Panc1 (cell line): Measurements from ENCODE around the gene NFYC. TPM values are rescaled to one million over a fixed set of nuclear protein-coding genes. Genes with fewer than 3 reads are reported as not detected.

Experiments used
- ATAC-seq: fragments of 200-7000 bp; cut with Tn5 transposase; 2 replicates; pipeline ENCODE4 v1.9.1; 2020; ENCODE audit warnings: mild to moderate bottlenecking, moderate library complexity
- BruUV-seq: library from RNA; stranded (reverse); fragments of 400-500 nt; replicated peaks from 2 replicates; lab custom pipeline; 2021; lab: Mats Ljungman, UMichigan
- CTCF ChIA-PET: fragments of 300-600 bp; sonication (Branson Sonifier 250); formaldehyde crosslinking; loops from one replicate; lab custom pipeline; 2022; ENCODE audit warnings: antibody characterized with exemption; lab: Charles Lee
- POLR2A ChIA-PET: fragments of 300-600 bp; sonication (Branson Sonifier 250); formaldehyde crosslinking; loops from one replicate; lab custom pipeline; 2022; ENCODE audit warnings: antibody characterized with exemption; lab: Charles Lee
- DNase-seq: peaks from one replicate; pipeline ENCODE4 v3.0.0-alpha.2; 2010; ENCODE audit warnings: low read depth, low spot score
- H3K27ac ChIP-seq: 2 replicates; pipeline ENCODE4 v1.5.1; 2011; ENCODE audit warnings: mild to moderate bottlenecking, low read length, inconsistent platforms
- H3K27me3 ChIP-seq: fragments of 200-500 bp; sonication (Bioruptor generic); 2 replicates; pipeline ENCODE4 v1.6.0; 2014; ENCODE audit warnings: low read length, inconsistent platforms; ENCODE audit not compliant: control insufficient read depth, insufficient read depth
- H3K36me3 ChIP-seq: fragments of 200-500 bp; sonication (Bioruptor generic); 2 replicates; pipeline ENCODE4 v1.5.1; 2014; ENCODE audit warnings: inconsistent platforms, mild to moderate bottlenecking, low read length, moderate library complexity; ENCODE audit not compliant: control insufficient read depth, insufficient read depth
- H3K4me1 ChIP-seq: 2 replicates; pipeline ENCODE4 v1.5.1; 2011; ENCODE audit warnings: inconsistent platforms, mild to moderate bottlenecking, low read length, moderate library complexity; ENCODE audit not compliant: control insufficient read depth, insufficient read depth
- H3K4me3 ChIP-seq, 2 experiments: 2 replicates each; pipeline ENCODE4 v1.5.1; 2011 to 2012; ENCODE audit warnings: low read depth in 2 of 2, low read length in 2 of 2, mild to moderate bottlenecking in 2 of 2, inconsistent platforms in 1 of 2, moderate library complexity in 1 of 2
- H3K9me3 ChIP-seq: fragments of 200-500 bp; sonication (Bioruptor generic); 2 replicates; pipeline ENCODE4 v1.5.1; 2014; ENCODE audit warnings: low read depth, mild to moderate bottlenecking, inconsistent platforms, low read length, moderate library complexity; ENCODE audit not compliant: control insufficient read depth, insufficient read depth
- CTCF ChIP-seq: fragments of 450-650 bp; IDR thresholded peaks from 2 replicates; pipeline ENCODE4 v1.5.1; 2017; ENCODE audit warnings: mild to moderate bottlenecking
- POLR2AphosphoS5 ChIP-seq: IDR thresholded peaks from 2 replicates; pipeline ENCODE4 v1.6.1; 2012; ENCODE audit warnings: mild to moderate bottlenecking, low read depth, low read length, moderate library complexity
- SIN3A ChIP-seq: IDR thresholded peaks from 2 replicates; pipeline ENCODE4 v1.6.1; 2012; ENCODE audit warnings: low read depth, mild to moderate bottlenecking, low read length, moderate library complexity, borderline replicate concordance; ENCODE audit not compliant: insufficient read depth
- TCF7L2 ChIP-seq: IDR thresholded peaks from 2 replicates; pipeline ENCODE4 v1.6.1; 2011; ENCODE audit warnings: mild to moderate bottlenecking, low read depth, low read length, inconsistent platforms
- in situ Hi-C: cut with HindIII; loops from 2 replicates; pipeline ENCODE4 v1.10.0; 2016; ENCODE audit warnings: low sequenced_read_pairs, low pct_unique_long_range_greater_than_20kb
- intact Hi-C: fragments of 100-400 bp; cut with micrococcal nuclease; formaldehyde crosslinking; loops from one replicate; pipeline ENCODE4 v1.10.0; 2022; ENCODE audit not compliant: unreplicated experiment
- total RNA-seq: library from RNA; stranded (reverse); gene quantifications from one replicate; pipeline ENCODE4 v1.2.1, GENCODE V29; 2021; ENCODE audit not compliant: unreplicated experiment
- TF ChIP-seq, protein P1 (sequence below), 2 experiments: IDR thresholded peaks; 2 replicates each; pipeline ENCODE4 v1.6.1; 2011 to 2012; ENCODE audit warnings: low read depth in 2 of 2, control low read depth in 1 of 2, low read length in 1 of 2, mild to moderate bottlenecking in 1 of 2, moderate library complexity in 1 of 2; ENCODE audit not compliant: insufficient read depth in 1 of 2

Gene NFYC
- total RNA-seq, 1 experiment from 2014 or later = 81.9 TPM

GRCh38 chr1:40684669-40685068, 6.8 kb upstream of the NFYC start:
- ChIA-PET POLR2A (no interaction called here), CTCF (interaction anchor here (0.5 to 1.0 kb wide), 2 partner anchors 14 to 17 kb away, joined by 3 read pairs; no protein-coding TSS in a partner anchor)
- no peak for TF ChIP-seq POLR2AphosphoS5
- TF ChIP-seq TCF7L2 = no peak
- TF ChIP-seq, protein P1, sequence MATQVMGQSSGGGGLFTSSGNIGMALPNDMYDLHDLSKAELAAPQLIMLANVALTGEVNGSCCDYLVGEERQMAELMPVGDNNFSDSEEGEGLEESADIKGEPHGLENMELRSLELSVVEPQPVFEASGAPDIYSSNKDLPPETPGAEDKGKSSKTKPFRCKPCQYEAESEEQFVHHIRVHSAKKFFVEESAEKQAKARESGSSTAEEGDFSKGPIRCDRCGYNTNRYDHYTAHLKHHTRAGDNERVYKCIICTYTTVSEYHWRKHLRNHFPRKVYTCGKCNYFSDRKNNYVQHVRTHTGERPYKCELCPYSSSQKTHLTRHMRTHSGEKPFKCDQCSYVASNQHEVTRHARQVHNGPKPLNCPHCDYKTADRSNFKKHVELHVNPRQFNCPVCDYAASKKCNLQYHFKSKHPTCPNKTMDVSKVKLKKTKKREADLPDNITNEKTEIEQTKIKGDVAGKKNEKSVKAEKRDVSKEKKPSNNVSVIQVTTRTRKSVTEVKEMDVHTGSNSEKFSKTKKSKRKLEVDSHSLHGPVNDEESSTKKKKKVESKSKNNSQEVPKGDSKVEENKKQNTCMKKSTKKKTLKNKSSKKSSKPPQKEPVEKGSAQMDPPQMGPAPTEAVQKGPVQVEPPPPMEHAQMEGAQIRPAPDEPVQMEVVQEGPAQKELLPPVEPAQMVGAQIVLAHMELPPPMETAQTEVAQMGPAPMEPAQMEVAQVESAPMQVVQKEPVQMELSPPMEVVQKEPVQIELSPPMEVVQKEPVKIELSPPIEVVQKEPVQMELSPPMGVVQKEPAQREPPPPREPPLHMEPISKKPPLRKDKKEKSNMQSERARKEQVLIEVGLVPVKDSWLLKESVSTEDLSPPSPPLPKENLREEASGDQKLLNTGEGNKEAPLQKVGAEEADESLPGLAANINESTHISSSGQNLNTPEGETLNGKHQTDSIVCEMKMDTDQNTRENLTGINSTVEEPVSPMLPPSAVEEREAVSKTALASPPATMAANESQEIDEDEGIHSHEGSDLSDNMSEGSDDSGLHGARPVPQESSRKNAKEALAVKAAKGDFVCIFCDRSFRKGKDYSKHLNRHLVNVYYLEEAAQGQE (IDR thresholded peaks at IDR 0.05; ENCODE audit: insufficient read depth in 1 of 2, low read depth in 2 of 2, low read length in 1 of 2) = no peak
- TF ChIP-seq CTCF = no peak
- TF ChIP-seq SIN3A = no peak

DNA sequence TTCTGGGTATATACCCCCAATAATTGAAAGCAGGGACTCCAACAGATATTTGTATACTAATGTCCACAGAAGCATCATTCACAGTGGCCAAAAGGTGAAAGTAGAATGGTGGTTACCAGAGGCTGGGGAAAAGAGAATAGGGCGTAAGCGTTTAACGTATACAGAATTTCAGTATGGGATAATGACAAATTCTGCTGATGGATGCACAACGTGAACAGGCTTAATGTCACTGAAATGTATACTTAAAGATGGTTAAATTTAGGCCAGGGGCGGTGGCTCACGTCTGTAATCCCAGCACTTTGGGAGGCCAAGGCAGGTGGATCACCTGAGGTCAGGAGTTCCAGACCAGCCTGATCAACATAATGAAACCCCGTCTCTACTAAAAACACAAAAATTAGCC, 4.4 kb upstream of the NFYC start:
- Histone ChIP-seq H3K27me3 (no peaks in the 10 kb centered on the region), H3K4me1 (peaks cover 6% of the 10 kb centered on the region), H3K27ac (no peak overlapping the region), H3K4me3 (no peak overlapping the region), H3K9me3 (no peaks in the 10 kb centered on the region), H3K36me3 (no peaks in the 10 kb centered on the region)
- ATAC-seq (no peak), DNase-seq (no peak)
- ChIA-PET CTCF (no interaction called here), POLR2A (no interaction called here)
- in situ Hi-C loops (no loop called here), intact Hi-C loops (no loop called here)
- BruUV-seq = no TSS peak
- TF ChIP-seq TCF7L2 (no peak), CTCF (no peak), SIN3A (no peak), POLR2AphosphoS5 (no peak)
- TF ChIP-seq, protein P1 (IDR thresholded peaks at IDR 0.05; ENCODE audit: insufficient read depth in 1 of 2, low read depth in 2 of 2, low read length in 1 of 2) = no peak

More at GRCh38 chr1:40684669-40685068, 6.8 kb upstream of the NFYC start:
- Histone ChIP-seq H3K27ac (no peak overlapping the region), H3K4me3 (no peak overlapping the region), H3K27me3 (no peaks in the 10 kb centered on the region), H3K9me3 (no peaks in the 10 kb centered on the region), H3K36me3 (no peaks in the 10 kb centered on the region), H3K4me1 (no peaks in the 10 kb centered on the region)
- intact Hi-C loops = no loop called here
- in situ Hi-C loops = no loop called here
- ATAC-seq (no peak), DNase-seq (no peak)
- BruUV-seq = no TSS peak
